Nephron progenitor cell (in vitro differentiated cells): ENCODE data around the gene CAPN15.
A peak's percentile ranks its signal among the peaks of the same experiment; 100 is the strongest.

Experiments
- DNase-seq: peaks from one replicate; pipeline ENCODE4 v3.0.0; 2021
- H3K27ac Mint-ChIP-seq: 2 replicates; pipeline ENCODE4 v1.8.0; 2021; ENCODE audit warnings: mild to moderate bottlenecking, moderate library complexity, mixed read lengths
- H3K27me3 Mint-ChIP-seq: 2 replicates; pipeline ENCODE4 v1.8.0; 2021; ENCODE audit warnings: mild to moderate bottlenecking, low read depth, mixed read lengths; ENCODE audit not compliant: poor library complexity
- H3K36me3 Mint-ChIP-seq: 2 replicates; pipeline ENCODE4 v1.8.0; 2021; ENCODE audit warnings: low read depth, mixed read lengths
- H3K4me1 Mint-ChIP-seq: 2 replicates; pipeline ENCODE4 v1.8.0; 2021; ENCODE audit warnings: mixed read lengths
- H3K4me3 Mint-ChIP-seq: 2 replicates; pipeline ENCODE4 v1.8.0; 2021; ENCODE audit warnings: mild to moderate bottlenecking, moderate library complexity, mixed read lengths
- H3K9me3 Mint-ChIP-seq: 2 replicates; pipeline ENCODE4 v1.8.0; 2021; ENCODE audit warnings: mild to moderate bottlenecking, moderate library complexity, mixed read lengths
- CTCF ChIP-seq: fragments of 200-600 bp; sonication (generic); IDR thresholded peaks from 2 replicates; pipeline ENCODE4 v1.5.0; 2021; ENCODE audit warnings: antibody characterized with exemption

The CAPN15 gene

GRCh38 chr16:513950-514349, 13.6 kb upstream of the CAPN15 start:
- no peak for DNase-seq
- no peaks in the 10 kb centered on the region for H3K9me3 Mint-ChIP-seq
- no peaks in the 10 kb centered on the region for H3K27me3 Mint-ChIP-seq
- H3K4me3 Mint-ChIP-seq, result no peak overlapping the region
- peaks cover 35% of the 10 kb centered on the region for H3K36me3 Mint-ChIP-seq
- no peak for TF ChIP-seq CTCF
- H3K4me1 Mint-ChIP-seq, result peaks cover 12% of the 10 kb centered on the region
- H3K27ac Mint-ChIP-seq, result peak overlapping the region; percentile 23

GRCh38 chr16:515175-515938, 12.2 kb upstream of the CAPN15 start:
- Mint-ChIP-seq H3K36me3 (peaks cover 28% of the 10 kb centered on the region), H3K27me3 (no peaks in the 10 kb centered on the region), H3K9me3 (no peaks in the 10 kb centered on the region), H3K4me1 (peaks cover 6% of the 10 kb centered on the region), H3K4me3 (no peak overlapping the region), H3K27ac (no peak overlapping the region)
- TF ChIP-seq CTCF, result no peak
- DNase-seq, result no peak

- peaks cover 25% of the 10 kb centered on the region for H3K36me3 Mint-ChIP-seq
- no peak for DNase-seq
- no peaks in the 10 kb centered on the region for H3K27me3 Mint-ChIP-seq
- peaks cover 6% of the 10 kb centered on the region for H3K4me1 Mint-ChIP-seq
- H3K27ac Mint-ChIP-seq, result no peak overlapping the region
- no peaks in the 10 kb centered on the region for H3K9me3 Mint-ChIP-seq
- TF ChIP-seq CTCF, result no peak
- no peak overlapping the region for H3K4me3 Mint-ChIP-seq
Observed at GRCh38 chr16:515939-516226, 11.6 kb upstream of the CAPN15 start.

GRCh38 chr16:516301-516700, 11.2 kb upstream of the CAPN15 start:
- Mint-ChIP-seq H3K27ac (peak overlapping the region; percentile 85), H3K27me3 (no peaks in the 10 kb centered on the region), H3K36me3 (peaks cover 25% of the 10 kb centered on the region), H3K4me1 (peaks cover 6% of the 10 kb centered on the region), H3K9me3 (no peaks in the 10 kb centered on the region), H3K4me3 (no peak overlapping the region)
- no peak for TF ChIP-seq CTCF
- DNase-seq, result no peak

- Mint-ChIP-seq H3K36me3 (peaks cover 33% of the 10 kb centered on the region), H3K4me1 (no peaks in the 10 kb centered on the region)
Observed at GRCh38 chr16:518858-519257, 8.7 kb upstream of the CAPN15 start.

More at GRCh38 chr16:518858-519257, 8.7 kb upstream of the CAPN15 start:
- Mint-ChIP-seq H3K4me3 (no peak overlapping the region), H3K27me3 (no peaks in the 10 kb centered on the region), H3K9me3 (no peaks in the 10 kb centered on the region), H3K27ac (no peak overlapping the region)
- TF ChIP-seq CTCF, result no peak
- no peak for DNase-seq
